ENCODE data around the gene ZMYND8.

- TF ChIP-seq POLR2A (IDR thresholded peaks at IDR 0.05; ENCODE audit: low read depth, low read length) (no peak), POLR2AphosphoS5 (IDR thresholded peaks at IDR 0.05; ENCODE audit: low read depth, low read length) (no peak), TAF1 (IDR thresholded peaks at IDR 0.05; ENCODE audit: low read depth, low read length) (no peak), POU2F2 (IDR thresholded peaks at IDR 0.05; ENCODE audit: low read depth, low read length) (no peak), SPI1 (IDR thresholded peaks at IDR 0.05; ENCODE audit: low read depth, low read length) (no peak)
Observed at GRCh38 chr20:47351643-47352331, 4.7 kb downstream of the ZMYND8 start.
